Measurements from ENCODE around the gene SMOC2. TPM values are rescaled to one million over a fixed set of nuclear protein-coding genes. Genes with fewer than 3 reads are reported as not detected.

Gene SMOC2
- total RNA-seq, 5 donors from 2014 or later (not counting 1 experiment from before 2014, with no cell fraction given): 0.06 to 0.20 (median 0.16) TPM; not detected in 2

- Histone ChIP-seq H3K27me3 (replicated peaks in 1 of 2; ENCODE audit: control insufficient read depth in 2 of 2, extremely low read depth in 1 of 2, insufficient read depth in 2 of 2, low read length in 1 of 2) (peaks cover 0 to 27% of the 10 kb centered on the region in 2 experiments), H3K4me1 (ENCODE audit: control insufficient read depth in 1 of 2, extremely low read depth in 1 of 2, insufficient read depth in 2 of 2, low read length in 2 of 2) (no peaks in the 10 kb centered on the region), H3K9me3 (no peaks in the 10 kb centered on the region), H3K27ac (ENCODE audit: low read length) (no peak overlapping the region), H3K4me3 (ENCODE audit: control insufficient read depth in 1 of 2, extremely low read depth in 1 of 2, low read length in 1 of 2) (no peak overlapping the region), H3K36me3 (ENCODE audit: control insufficient read depth in 2 of 2, extremely low read depth in 1 of 2, insufficient read depth in 1 of 2, low read length in 1 of 2) (no peaks in the 10 kb centered on the region)
- CTCF ChIA-PET: no interaction called here
- H3K27me3 Mint-ChIP-seq: peaks cover 3 to 10% of the 10 kb centered on the region in 2 donors
- no peak overlapping the region for H3K4me3 Mint-ChIP-seq
- no peak overlapping the region for H3K27ac Mint-ChIP-seq
- ATAC-seq (replicated peaks in 1 of 4) (no peak), DNase-seq (no peak)
- H3K9me3 Mint-ChIP-seq: no peaks in the 10 kb centered on the region
- WGBS (ENCODE audit: insufficient coverage): 86% methylated on average over 1 of the region's 3 CpGs
- peaks cover 0 to 2% (median 0%) of the 10 kb centered on the region in 3 donors for H3K4me1 Mint-ChIP-seq
- H3K36me3 Mint-ChIP-seq: no peaks in the 10 kb centered on the region
- POLR2A ChIA-PET: no interaction called here
Measured at GRCh38 chr6:168528474-168529095, 87.6 kb downstream of the SMOC2 start.

GRCh38 chr6:168529214-168529613 is 88.2 kb downstream of the SMOC2 start:
- 90% methylated on average over 13 of the region's 18 CpGs for WGBS (ENCODE audit: insufficient coverage)
- Mint-ChIP-seq H3K36me3 (no peaks in the 10 kb centered on the region), H3K27ac (no peak overlapping the region), H3K4me3 (no peak overlapping the region), H3K27me3 (peaks cover 3 to 10% of the 10 kb centered on the region in 2 donors), H3K9me3 (no peaks in the 10 kb centered on the region), H3K4me1 (peaks cover 0 to 2% (median 0%) of the 10 kb centered on the region in 3 donors)
- Histone ChIP-seq H3K4me3 (ENCODE audit: control insufficient read depth in 1 of 2, extremely low read depth in 1 of 2, low read length in 1 of 2) (no peak overlapping the region), H3K9me3 (no peaks in the 10 kb centered on the region), H3K36me3 (ENCODE audit: control insufficient read depth in 2 of 2, extremely low read depth in 1 of 2, insufficient read depth in 1 of 2, low read length in 1 of 2) (no peaks in the 10 kb centered on the region), H3K27ac (ENCODE audit: low read length) (no peak overlapping the region), H3K27me3 (replicated peaks in 1 of 2; ENCODE audit: control insufficient read depth in 2 of 2, extremely low read depth in 1 of 2, insufficient read depth in 2 of 2, low read length in 1 of 2) (peaks cover 0 to 27% of the 10 kb centered on the region in 2 experiments), H3K4me1 (ENCODE audit: control insufficient read depth in 1 of 2, extremely low read depth in 1 of 2, insufficient read depth in 2 of 2, low read length in 2 of 2) (no peaks in the 10 kb centered on the region)
- no peak for DNase-seq
- no peak for ATAC-seq (replicated peaks in 1 of 4)
- ChIA-PET POLR2A (no interaction called here), CTCF (no interaction called here)

DNA sequence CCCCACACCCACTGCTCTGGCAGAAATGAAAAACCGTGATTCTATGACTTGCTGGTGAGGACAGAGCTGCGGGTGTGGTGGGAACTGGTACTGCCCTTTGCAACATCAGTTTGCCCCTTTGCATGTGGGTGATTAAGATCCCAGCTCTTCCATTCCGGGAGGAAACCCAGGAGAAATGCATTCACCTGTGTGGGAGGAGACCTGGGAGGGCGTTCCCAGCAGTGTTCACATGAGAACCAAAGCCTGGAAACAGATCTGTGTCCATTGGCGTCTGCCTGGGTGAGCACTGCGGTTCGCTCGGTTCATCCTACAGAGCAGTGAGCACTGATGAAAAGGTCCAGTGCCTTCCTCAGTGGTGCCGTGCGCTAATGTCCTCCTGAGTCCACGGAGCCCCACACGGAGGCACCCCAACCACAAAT is 89.7 kb downstream of the SMOC2 start:
- ATAC-seq (replicated peaks in 1 of 4) (no peak), DNase-seq (no peak)
- H3K4me1 Mint-ChIP-seq: peaks cover 0 to 2% (median 0%) of the 10 kb centered on the region in 3 donors
- H3K9me3 Mint-ChIP-seq: no peaks in the 10 kb centered on the region
- H3K27me3 ChIP-seq (replicated peaks in 1 of 2; ENCODE audit: control insufficient read depth in 2 of 2, extremely low read depth in 1 of 2, insufficient read depth in 2 of 2, low read length in 1 of 2): peaks cover 0 to 20% of the 10 kb centered on the region in 2 experiments
- WGBS (ENCODE audit: insufficient coverage): 78% methylated on average over 10 of the region's 12 CpGs
- H3K4me3 Mint-ChIP-seq: no peak overlapping the region
- H3K27ac ChIP-seq (ENCODE audit: low read length): no peak overlapping the region
- no peaks in the 10 kb centered on the region for H3K36me3 Mint-ChIP-seq
- ChIA-PET CTCF (no interaction called here), POLR2A (no interaction called here)
- H3K27ac Mint-ChIP-seq: no peak overlapping the region
- no peak overlapping the region for H3K4me3 ChIP-seq (ENCODE audit: control insufficient read depth in 1 of 2, extremely low read depth in 1 of 2, low read length in 1 of 2)
- H3K4me1 ChIP-seq (ENCODE audit: control insufficient read depth in 1 of 2, extremely low read depth in 1 of 2, insufficient read depth in 2 of 2, low read length in 2 of 2): no peaks in the 10 kb centered on the region
- no peaks in the 10 kb centered on the region for H3K36me3 ChIP-seq (ENCODE audit: control insufficient read depth in 2 of 2, extremely low read depth in 1 of 2, insufficient read depth in 1 of 2, low read length in 1 of 2)
- peaks cover 3 to 12% of the 10 kb centered on the region in 2 donors for H3K27me3 Mint-ChIP-seq
- no peaks in the 10 kb centered on the region for H3K9me3 ChIP-seq

- WGBS (ENCODE audit: insufficient coverage): 62% methylated on average over 2 of the region's 5 CpGs
- H3K9me3 ChIP-seq: no peaks in the 10 kb centered on the region
- H3K27me3 Mint-ChIP-seq: peaks cover 0 to 8% of the 10 kb centered on the region in 2 donors
- DNase-seq (no peak), ATAC-seq (replicated peaks in 1 of 4) (no peak)
- no peak overlapping the region for H3K4me3 Mint-ChIP-seq
- H3K9me3 Mint-ChIP-seq: no peaks in the 10 kb centered on the region
- ChIA-PET POLR2A (interaction anchor here in 1 of 2 donors (0.6 kb wide), 1 partner anchor 10 kb away, joined by 4 read pairs; no protein-coding TSS in a partner anchor), CTCF (interaction anchor here in 1 of 2 donors (0.7 kb wide), 1 partner anchor 11 kb away, joined by 3 read pairs; no protein-coding TSS in a partner anchor)
- H3K36me3 Mint-ChIP-seq: no peaks in the 10 kb centered on the region
- no peaks in the 10 kb centered on the region for H3K36me3 ChIP-seq (ENCODE audit: control insufficient read depth in 2 of 2, extremely low read depth in 1 of 2, insufficient read depth in 1 of 2, low read length in 1 of 2)
- H3K4me1 ChIP-seq (ENCODE audit: control insufficient read depth in 1 of 2, extremely low read depth in 1 of 2, insufficient read depth in 2 of 2, low read length in 2 of 2): no peaks in the 10 kb centered on the region
- no peak overlapping the region for H3K4me3 ChIP-seq (ENCODE audit: control insufficient read depth in 1 of 2, extremely low read depth in 1 of 2, low read length in 1 of 2)
- peaks cover 0 to 15% of the 10 kb centered on the region in 2 experiments for H3K27me3 ChIP-seq (replicated peaks in 1 of 2; ENCODE audit: control insufficient read depth in 2 of 2, extremely low read depth in 1 of 2, insufficient read depth in 2 of 2, low read length in 1 of 2)
- H3K27ac Mint-ChIP-seq: no peak overlapping the region
- H3K4me1 Mint-ChIP-seq: peaks cover 0 to 2% (median 0%) of the 10 kb centered on the region in 3 donors
- H3K27ac ChIP-seq (ENCODE audit: low read length): no peak overlapping the region
Measured at GRCh38 chr6:168532070-168532469, 91.1 kb downstream of the SMOC2 start.

DNA sequence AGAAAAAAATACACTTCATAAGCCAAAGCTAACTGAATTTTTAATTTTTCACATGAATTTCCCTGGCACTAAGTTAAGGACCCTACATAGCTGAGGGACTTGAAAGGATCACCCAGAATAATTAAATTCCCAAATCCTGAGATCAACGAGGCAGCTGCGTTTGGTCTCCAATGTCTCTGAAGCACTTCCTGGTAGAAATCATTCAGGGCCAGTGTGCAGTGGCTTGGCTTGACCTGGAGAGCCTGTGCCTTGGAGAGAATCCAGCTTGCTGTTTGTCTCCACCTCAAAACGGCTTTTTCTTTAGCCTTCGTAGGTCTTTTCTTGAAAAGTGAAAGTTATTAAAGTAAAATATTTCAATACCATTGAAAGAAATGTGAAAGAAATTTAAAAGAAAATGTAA is 92.4 kb downstream of the SMOC2 start:
- CTCF ChIA-PET: no interaction called here
- Histone ChIP-seq H3K27me3 (replicated peaks in 1 of 2; ENCODE audit: control insufficient read depth in 2 of 2, extremely low read depth in 1 of 2, insufficient read depth in 2 of 2, low read length in 1 of 2) (peaks cover 0 to 15% of the 10 kb centered on the region in 2 experiments), H3K36me3 (ENCODE audit: control insufficient read depth in 2 of 2, extremely low read depth in 1 of 2, insufficient read depth in 1 of 2, low read length in 1 of 2) (no peaks in the 10 kb centered on the region), H3K4me1 (ENCODE audit: control insufficient read depth in 1 of 2, extremely low read depth in 1 of 2, insufficient read depth in 2 of 2, low read length in 2 of 2) (no peaks in the 10 kb centered on the region), H3K4me3 (ENCODE audit: control insufficient read depth in 1 of 2, extremely low read depth in 1 of 2, low read length in 1 of 2) (no peak overlapping the region), H3K9me3 (no peaks in the 10 kb centered on the region), H3K27ac (ENCODE audit: low read length) (no peak overlapping the region)
- DNase-seq: no peak
- Mint-ChIP-seq H3K4me3 (no peak overlapping the region), H3K36me3 (no peaks in the 10 kb centered on the region), H3K27me3 (peaks cover 0 to 9% of the 10 kb centered on the region in 2 donors), H3K9me3 (no peaks in the 10 kb centered on the region), H3K4me1 (peaks cover 0 to 2% (median 0%) of the 10 kb centered on the region in 3 donors), H3K27ac (no peak overlapping the region)
- 100% methylated on average over 2 of the region's 4 CpGs for WGBS (ENCODE audit: insufficient coverage)
- POLR2A ChIA-PET: no interaction called here
- ATAC-seq (replicated peaks in 1 of 4): no peak

GRCh38 chr6:168534265-168534664 is 93.3 kb downstream of the SMOC2 start:
- Histone ChIP-seq H3K9me3 (no peaks in the 10 kb centered on the region), H3K36me3 (ENCODE audit: control insufficient read depth in 2 of 2, extremely low read depth in 1 of 2, insufficient read depth in 1 of 2, low read length in 1 of 2) (no peaks in the 10 kb centered on the region), H3K4me1 (ENCODE audit: control insufficient read depth in 1 of 2, extremely low read depth in 1 of 2, insufficient read depth in 2 of 2, low read length in 2 of 2) (no peaks in the 10 kb centered on the region), H3K4me3 (ENCODE audit: control insufficient read depth in 1 of 2, extremely low read depth in 1 of 2, low read length in 1 of 2) (no peak overlapping the region), H3K27ac (ENCODE audit: low read length) (no peak overlapping the region), H3K27me3 (replicated peaks in 1 of 2; ENCODE audit: control insufficient read depth in 2 of 2, extremely low read depth in 1 of 2, insufficient read depth in 2 of 2, low read length in 1 of 2) (peaks cover 0 to 19% of the 10 kb centered on the region in 2 experiments)
- 92% methylated on average over 4 of the region's 6 CpGs for WGBS (ENCODE audit: insufficient coverage)
- no peak for DNase-seq
- no peak for ATAC-seq (replicated peaks in 1 of 4)
- no peaks in the 10 kb centered on the region for H3K9me3 Mint-ChIP-seq
- CTCF ChIA-PET: no interaction called here
- POLR2A ChIA-PET: no interaction called here
- no peak overlapping the region for H3K27ac Mint-ChIP-seq
- H3K4me3 Mint-ChIP-seq: no peak overlapping the region
- peaks cover 0 to 2% (median 0%) of the 10 kb centered on the region in 3 donors for H3K4me1 Mint-ChIP-seq
- H3K27me3 Mint-ChIP-seq: peaks cover 0 to 7% of the 10 kb centered on the region in 2 donors
- no peaks in the 10 kb centered on the region for H3K36me3 Mint-ChIP-seq

Measured in T-cell (primary cell).